SJCRH30 (cell line): ENCODE data around the gene YJU2. TPM values are rescaled to one million over a fixed set of nuclear protein-coding genes. Genes with fewer than 3 reads are reported as not detected.

ENCODE experiments used
- DNase-seq, 2 experiments: peaks; one replicate each; pipeline ENCODE4 v3.0.0-alpha.2; 2015 to 2020
- H3K27ac ChIP-seq: fragments of 250-450 bp; sonication (Bioruptor Pico); 2 replicates; pipeline ENCODE4 v1.5.1; 2020; ENCODE audit warnings: mild to moderate bottlenecking, moderate library complexity
- H3K27me3 ChIP-seq: fragments of 250-450 bp; sonication (Bioruptor Pico); 2 replicates; pipeline ENCODE4 v1.5.1; 2020; ENCODE audit warnings: mild to moderate bottlenecking, moderate library complexity
- H3K36me3 ChIP-seq: fragments of 250-450 bp; sonication (Bioruptor Pico); 2 replicates; pipeline ENCODE4 v1.5.1; 2020; ENCODE audit warnings: mild to moderate bottlenecking, moderate library complexity
- H3K4me1 ChIP-seq: fragments of 250-450 bp; sonication (Bioruptor Pico); 2 replicates; pipeline ENCODE4 v1.5.1; 2020; ENCODE audit warnings: mild to moderate bottlenecking, moderate library complexity
- H3K4me3 ChIP-seq: fragments of 250-450 bp; sonication (Bioruptor Pico); 2 replicates; pipeline ENCODE4 v1.5.1; 2020; ENCODE audit warnings: mild to moderate bottlenecking, moderate library complexity
- H3K9me3 ChIP-seq: fragments of 250-450 bp; sonication (Bioruptor Pico); replicated peaks from 2 replicates; pipeline ENCODE4 v1.5.1; 2020; ENCODE audit warnings: mild to moderate bottlenecking, moderate library complexity
- total RNA-seq: library from RNA; depleted of rRNA; stranded (reverse); fragments of >200 nt; shearing (Covaris generic); gene quantifications from 2 replicates; pipeline ENCODE4 v1.2.3, GENCODE V29; 2014; rRNA removed

YJU2 gene
- total RNA-seq = 14.5 and 14.7 TPM in 2 replicates

- H3K4me3 ChIP-seq = peak within 1 kb of the TSS; percentile 75
- peak; percentile 100 for DNase-seq
- peaks cover 15% of the 10 kb centered on the region for H3K36me3 ChIP-seq
- peaks cover 3% of the 10 kb centered on the region; the same call in 1 of the 2 replicates for H3K4me1 ChIP-seq
- H3K27ac ChIP-seq = peak within 1 kb of the TSS; percentile 84
- H3K9me3 ChIP-seq = no peaks in the 10 kb centered on the region; the same call in 1 of the 2 replicates
- no peaks in the 10 kb centered on the region for H3K27me3 ChIP-seq
These were observed at the start of gene YJU2 for GRCh38 chr19:4246767-4247593. TSS of gene YJU2 (plus strand) at chr19:4247080. CDS start at chr19:4247147, 67 bp downstream.

GRCh38 chr19:4197228-4197624, 49.7 kb upstream of the YJU2 start:
- no peaks in the 10 kb centered on the region for H3K36me3 ChIP-seq
- no peak for DNase-seq
- H3K27me3 ChIP-seq = no peaks in the 10 kb centered on the region; the same call in 1 of the 2 replicates

GRCh38 chr19:4197625-4198466, 49.0 kb upstream of the YJU2 start:
- DNase-seq = no peak
- Histone ChIP-seq H3K4me1 (no peaks in the 10 kb centered on the region), H3K4me3 (no peak overlapping the region), H3K36me3 (no peaks in the 10 kb centered on the region), H3K27me3 (no peaks in the 10 kb centered on the region; the same call in 1 of the 2 replicates), H3K27ac (no peak overlapping the region), H3K9me3 (peaks cover 6% of the 10 kb centered on the region; the same call in 1 of the 2 replicates)

More at GRCh38 chr19:4197228-4197624, 49.7 kb upstream of the YJU2 start:
- Histone ChIP-seq H3K27ac (no peak overlapping the region), H3K4me3 (no peak overlapping the region), H3K4me1 (no peaks in the 10 kb centered on the region), H3K9me3 (peaks cover 6% of the 10 kb centered on the region; the same call in 1 of the 2 replicates)

GRCh38 chr19:4198467-4199126, 48.3 kb upstream of the YJU2 start:
- H3K27me3 ChIP-seq = no peaks in the 10 kb centered on the region; the same call in 1 of the 2 replicates
- peaks cover 6% of the 10 kb centered on the region; the same call in 1 of the 2 replicates for H3K9me3 ChIP-seq
- no peaks in the 10 kb centered on the region for H3K4me1 ChIP-seq
- no peak overlapping the region for H3K4me3 ChIP-seq
- DNase-seq = no peak
- no peak overlapping the region for H3K27ac ChIP-seq
- no peaks in the 10 kb centered on the region for H3K36me3 ChIP-seq

DNA sequence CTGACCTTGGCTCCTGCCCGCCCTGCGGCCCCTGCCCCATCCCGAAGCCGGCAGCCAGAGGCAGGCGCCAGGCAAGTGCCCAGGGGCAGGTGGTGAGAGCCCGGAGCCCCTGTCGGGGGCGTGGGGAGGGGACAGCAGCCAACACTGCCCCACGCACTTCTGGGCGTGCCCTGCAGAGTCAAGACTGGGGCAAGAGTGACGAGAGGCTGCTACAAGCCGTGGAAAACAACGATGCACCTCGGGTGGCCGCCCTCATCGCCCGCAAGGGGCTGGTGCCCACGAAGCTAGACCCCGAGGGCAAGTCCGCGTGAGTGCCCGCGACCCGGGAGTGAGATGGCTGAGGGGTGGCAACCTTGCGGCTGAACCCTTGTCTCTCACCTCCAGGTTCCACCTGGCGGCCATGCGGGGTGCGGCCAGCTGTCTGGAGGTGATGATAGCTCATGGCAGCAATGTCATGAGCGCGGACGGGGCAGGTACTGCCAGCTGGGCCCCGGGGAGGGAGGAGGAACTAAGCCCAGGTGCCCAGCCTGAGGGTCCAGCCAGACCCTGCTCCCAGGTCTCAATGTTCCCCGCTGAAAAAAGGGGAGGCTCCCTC, 47.1 kb upstream of the YJU2 start:
- Histone ChIP-seq H3K4me1 (no peaks in the 10 kb centered on the region), H3K27ac (no peak overlapping the region), H3K9me3 (peaks cover 6% of the 10 kb centered on the region; the same call in 1 of the 2 replicates), H3K27me3 (no peaks in the 10 kb centered on the region), H3K4me3 (no peak overlapping the region), H3K36me3 (no peaks in the 10 kb centered on the region)
- DNase-seq = no peak

- no peaks in the 10 kb centered on the region for H3K4me1 ChIP-seq
- peaks cover 6% of the 10 kb centered on the region; the same call in 1 of the 2 replicates for H3K9me3 ChIP-seq
- no peak overlapping the region for H3K27ac ChIP-seq
- H3K27me3 ChIP-seq = no peaks in the 10 kb centered on the region
- H3K36me3 ChIP-seq = no peaks in the 10 kb centered on the region
- H3K4me3 ChIP-seq = no peak overlapping the region
- DNase-seq = no peak
These were observed 45.8 kb upstream of the YJU2 start for GRCh38 chr19:4200940-4201542.

- Histone ChIP-seq H3K27me3 (no peaks in the 10 kb centered on the region), H3K36me3 (no peaks in the 10 kb centered on the region), H3K4me1 (no peaks in the 10 kb centered on the region), H3K4me3 (no peak overlapping the region), H3K9me3 (peaks cover 6% of the 10 kb centered on the region; the same call in 1 of the 2 replicates), H3K27ac (no peak overlapping the region)
- no peak for DNase-seq
These were observed 45.1 kb upstream of the YJU2 start for GRCh38 chr19:4201798-4202197.

DNA sequence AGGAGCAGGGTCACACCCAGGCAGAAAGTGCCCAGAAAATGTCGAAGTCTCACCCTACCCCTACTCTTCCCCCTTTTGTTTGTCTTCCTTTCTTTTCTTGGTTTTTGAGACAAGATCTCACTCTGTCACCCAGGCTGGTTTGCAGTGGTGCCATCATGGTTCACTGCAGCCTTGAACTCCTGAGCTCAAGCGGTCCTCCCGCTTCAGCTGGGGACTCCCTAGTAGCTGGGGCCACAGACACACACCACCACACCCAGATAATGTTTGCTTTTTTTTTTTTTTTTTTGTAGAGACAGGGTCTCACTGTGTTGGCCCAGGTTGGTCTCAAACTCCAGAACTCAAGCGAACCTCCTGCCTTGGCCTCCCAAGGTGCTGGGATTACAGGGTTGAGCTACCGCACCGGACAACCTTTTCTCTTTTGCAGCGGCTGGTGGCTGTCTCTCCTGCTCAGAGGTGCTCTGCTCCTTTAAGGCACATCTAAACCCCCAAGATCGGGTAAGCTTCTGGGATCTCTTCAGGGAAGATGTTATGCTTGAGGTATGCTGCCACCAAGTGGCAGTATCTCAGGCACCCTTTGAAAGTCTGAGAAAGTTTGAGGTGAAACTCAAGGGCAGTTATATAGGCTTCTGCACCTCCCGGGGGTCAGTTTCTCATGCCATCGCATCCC, 39.9 kb upstream of the YJU2 start:
- DNase-seq = peak; percentile 28 to 59
- no peaks in the 10 kb centered on the region for H3K36me3 ChIP-seq

DNA sequence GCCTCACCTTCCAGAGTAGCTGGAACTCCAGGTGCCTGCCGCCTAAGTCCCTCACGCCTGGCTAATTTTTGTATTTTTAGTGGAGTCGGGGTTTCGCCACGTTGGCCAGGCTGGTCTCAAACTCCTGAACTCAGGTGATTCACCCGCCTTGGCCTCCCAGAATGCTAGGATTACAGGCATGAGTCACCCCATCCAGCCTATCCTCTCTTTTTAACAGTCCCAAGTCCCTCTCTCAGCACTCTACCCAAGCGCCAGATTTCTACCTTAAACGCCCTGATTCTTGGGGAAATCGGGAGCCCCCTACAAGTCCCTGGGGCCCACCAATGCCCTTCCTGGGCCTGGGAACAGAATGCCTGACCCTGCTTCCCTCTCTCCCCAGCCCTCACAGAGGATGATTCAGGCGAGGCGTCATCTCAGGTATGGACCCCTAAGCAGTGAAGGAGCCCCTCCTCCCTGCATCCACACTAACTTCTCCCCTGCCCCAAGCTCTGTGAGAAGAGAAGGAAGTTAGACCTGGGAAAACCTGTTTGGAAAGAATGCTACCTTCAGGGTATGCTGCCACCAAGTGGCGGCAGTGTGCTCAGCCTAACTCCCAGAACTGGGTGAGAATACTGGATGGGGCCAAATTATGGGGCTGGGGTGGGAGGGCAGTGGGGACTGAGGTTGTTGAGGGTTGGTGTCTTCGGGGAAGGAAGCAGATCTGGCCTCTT, 38.3 kb upstream of the YJU2 start:
- no peaks in the 10 kb centered on the region for H3K9me3 ChIP-seq
- peak; percentile 36 to 59 for DNase-seq
- H3K4me1 ChIP-seq = no peaks in the 10 kb centered on the region
- no peak overlapping the region for H3K27ac ChIP-seq
- no peaks in the 10 kb centered on the region for H3K36me3 ChIP-seq
- H3K4me3 ChIP-seq = no peak overlapping the region
- no peaks in the 10 kb centered on the region for H3K27me3 ChIP-seq

More for the DNA sequence above, 39.9 kb upstream of the YJU2 start:
- Histone ChIP-seq H3K9me3 (no peaks in the 10 kb centered on the region), H3K4me1 (no peaks in the 10 kb centered on the region), H3K4me3 (no peak overlapping the region), H3K27ac (no peak overlapping the region), H3K27me3 (no peaks in the 10 kb centered on the region)

DNA sequence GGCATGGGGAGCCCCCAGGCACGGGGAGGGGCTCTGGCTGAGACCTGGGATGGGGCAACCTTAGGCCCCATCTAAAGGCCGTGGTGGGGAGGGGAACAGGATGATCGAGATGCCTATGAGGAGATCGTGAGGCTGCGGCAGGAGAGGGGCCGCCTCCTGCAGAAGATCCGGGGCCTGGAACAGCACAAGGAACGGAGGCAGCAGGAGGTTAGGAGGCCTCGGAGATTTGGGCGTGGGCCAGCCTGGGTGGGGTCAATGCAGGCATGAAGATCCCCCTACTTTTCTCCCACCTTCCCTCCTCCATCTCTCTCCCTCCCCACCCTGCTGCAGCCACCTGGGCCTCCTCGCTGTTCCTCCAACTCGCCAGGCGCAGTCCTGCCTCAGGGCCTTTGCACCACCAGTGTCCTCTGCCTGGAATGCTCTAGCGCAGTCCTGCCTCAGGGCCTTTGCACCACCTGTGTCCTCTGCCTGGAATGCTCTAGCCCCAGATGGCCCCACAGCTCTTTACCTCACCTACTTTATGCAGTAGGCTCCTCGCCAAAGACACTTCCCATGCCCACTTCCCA, 36.6 kb upstream of the YJU2 start:
- H3K4me1 ChIP-seq = no peaks in the 10 kb centered on the region
- H3K9me3 ChIP-seq = no peaks in the 10 kb centered on the region
- no peak overlapping the region for H3K27ac ChIP-seq
- H3K4me3 ChIP-seq = no peak overlapping the region
- DNase-seq = no peak
- H3K36me3 ChIP-seq = no peaks in the 10 kb centered on the region
- no peaks in the 10 kb centered on the region for H3K27me3 ChIP-seq

DNA sequence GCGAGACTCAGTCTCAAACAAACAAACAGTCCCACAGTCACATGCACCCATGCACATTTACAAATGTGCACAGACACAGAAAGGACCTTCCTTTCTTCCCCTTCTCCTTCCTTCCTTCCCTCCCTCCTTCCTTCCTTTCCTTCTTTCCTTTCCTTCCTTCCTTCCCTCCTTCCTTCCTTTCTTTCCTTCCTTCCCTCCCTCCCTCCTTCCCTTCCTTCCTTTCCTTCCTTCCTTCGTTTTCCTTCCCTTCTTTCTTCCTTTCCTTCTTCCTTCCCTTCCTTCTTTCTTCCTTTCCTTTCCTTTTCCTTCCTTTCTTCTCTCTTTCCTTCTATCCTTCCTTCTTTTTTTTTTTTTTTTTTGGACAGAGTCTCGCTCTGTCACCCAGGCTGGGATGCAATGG, 33.8 kb upstream of the YJU2 start:
- Histone ChIP-seq H3K27me3 (no peaks in the 10 kb centered on the region), H3K36me3 (no peaks in the 10 kb centered on the region), H3K4me3 (no peak overlapping the region), H3K9me3 (no peaks in the 10 kb centered on the region), H3K27ac (no peak overlapping the region), H3K4me1 (no peaks in the 10 kb centered on the region)
- DNase-seq = no peak

GRCh38 chr19:4215807-4216206, 31.1 kb upstream of the YJU2 start:
- no peak for DNase-seq
- Histone ChIP-seq H3K27ac (no peak overlapping the region), H3K4me3 (no peak overlapping the region), H3K9me3 (no peaks in the 10 kb centered on the region), H3K4me1 (no peaks in the 10 kb centered on the region), H3K36me3 (no peaks in the 10 kb centered on the region), H3K27me3 (no peaks in the 10 kb centered on the region)

DNA sequence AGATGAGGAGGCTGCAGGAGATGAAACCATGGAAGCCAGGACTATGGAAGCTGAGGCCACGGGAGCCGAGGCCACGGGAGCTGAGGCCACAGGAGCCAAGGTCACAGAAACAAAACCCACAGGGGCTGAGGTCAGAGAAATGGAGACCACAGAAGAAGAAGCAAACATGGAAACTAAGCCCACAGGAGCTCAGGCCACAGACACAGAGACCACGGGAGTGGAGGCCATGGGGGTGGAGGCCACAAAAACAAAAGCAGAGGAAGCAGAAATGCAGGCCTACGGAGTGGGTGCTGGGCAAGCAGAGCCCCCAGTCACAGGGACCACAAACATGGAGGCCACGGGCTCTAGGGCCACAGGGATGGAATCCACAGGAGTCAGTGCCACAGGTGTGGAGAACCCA, 30.0 kb upstream of the YJU2 start:
- H3K27me3 ChIP-seq = no peaks in the 10 kb centered on the region

More for the DNA sequence above, 30.0 kb upstream of the YJU2 start:
- no peak for DNase-seq
- H3K9me3 ChIP-seq = no peaks in the 10 kb centered on the region
- no peaks in the 10 kb centered on the region for H3K36me3 ChIP-seq
- H3K4me1 ChIP-seq = no peaks in the 10 kb centered on the region
- H3K4me3 ChIP-seq = no peak overlapping the region
- H3K27ac ChIP-seq = no peak overlapping the region
